Measurements from ENCODE around the gene DCC. TPM values are rescaled to one million over a fixed set of nuclear protein-coding genes. Genes with fewer than 3 reads are reported as not detected.

The DCC gene
- total and polyA plus RNA-seq, 9 of the 15 experiments (the other 6 are each of a cell fraction or from before 2014, with no cell fraction given) = not detected

- WGBS (ENCODE audit: insufficient coverage, low coverage, missing lambda C conversion rate) = 0% methylated on average over 1 of the region's 1 CpG
- DNase-seq (ENCODE audit: extremely low read depth in 1 of 4, low spot score in 3 of 4) = no peak
- no peaks in the 10 kb centered on the region for H3K9me1 ChIP-seq (ENCODE audit: control insufficient read depth, insufficient read depth, low read length)
- H3K4me3 ChIP-seq = no peak overlapping the region
- no peak for TF ChIP-seq HNRNPL (IDR thresholded peaks at IDR 0.05; ENCODE audit: low read depth, low read length)
- no peak for TF ChIP-seq ZNF280B (CRISPR knock-in tag; IDR thresholded peaks at IDR 0.05)
- TF ChIP-seq ZBTB2 (IDR thresholded peaks at IDR 0.05) = no peak
- no peak for TF ChIP-seq MBD1 (CRISPR knock-in tag; IDR thresholded peaks at IDR 0.05)
- no peak for TF ChIP-seq DMBX1 (CRISPR knock-in tag; IDR thresholded peaks at IDR 0.05; ENCODE audit: borderline replicate concordance)
- TF ChIP-seq EHMT2 (IDR thresholded peaks at IDR 0.05) = no peak
- no peak for TF ChIP-seq BACH1 (tag; IDR thresholded peaks at IDR 0.05)
- TF ChIP-seq RB1 (IDR thresholded peaks at IDR 0.05; ENCODE audit: low read depth) = no peak
- TF ChIP-seq SREBF1 (IDR thresholded peaks at IDR 0.05; ENCODE audit: borderline replicate concordance, low read depth, low read length) = no peak
- no peak for TF ChIP-seq ZNF12 (CRISPR knock-in tag; IDR thresholded peaks at IDR 0.05)
- no peak for TF ChIP-seq NBN (IDR thresholded peaks at IDR 0.05; ENCODE audit: low read depth)
- no peak for TF ChIP-seq CBFA2T2 (conservative IDR thresholded peaks at IDR 0.05)
- TF ChIP-seq, protein P1, sequence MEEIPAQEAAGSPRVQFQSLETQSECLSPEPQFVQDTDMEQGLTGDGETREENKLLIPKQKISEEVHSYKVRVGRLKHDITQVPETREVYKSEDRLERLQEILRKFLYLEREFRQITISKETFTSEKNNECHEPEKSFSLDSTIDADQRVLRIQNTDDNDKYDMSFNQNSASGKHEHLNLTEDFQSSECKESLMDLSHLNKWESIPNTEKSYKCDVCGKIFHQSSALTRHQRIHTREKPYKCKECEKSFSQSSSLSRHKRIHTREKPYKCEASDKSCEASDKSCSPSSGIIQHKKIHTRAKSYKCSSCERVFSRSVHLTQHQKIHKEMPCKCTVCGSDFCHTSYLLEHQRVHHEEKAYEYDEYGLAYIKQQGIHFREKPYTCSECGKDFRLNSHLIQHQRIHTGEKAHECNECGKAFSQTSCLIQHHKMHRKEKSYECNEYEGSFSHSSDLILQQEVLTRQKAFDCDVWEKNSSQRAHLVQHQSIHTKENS (CRISPR knock-in tag; IDR thresholded peaks at IDR 0.05) = no peak
- ATAC-seq = no peak
- no peak overlapping the region for H3K4me2 ChIP-seq (ENCODE audit: insufficient read depth, low read length)
- H3K27ac ChIP-seq (ENCODE audit: extremely low read depth, low read depth, low read length) = no peak overlapping the region
- H3K9ac ChIP-seq (ENCODE audit: insufficient read depth in 1 of 2, low read depth in 2 of 2, low read length in 2 of 2) = no peak overlapping the region
- H2AFZ ChIP-seq (ENCODE audit: low read depth, low read length) = no peak overlapping the region
- ChIA-PET CTCF (ENCODE audit: low intra/inter-chr PET ratio) (no interaction called here), POLR2A (no interaction called here)
- no peaks in the 10 kb centered on the region for H3K79me2 ChIP-seq (ENCODE audit: control insufficient read depth, insufficient read depth, low read length)
- in situ Hi-C loops (cut with MboI) (no loop called here), intact Hi-C loops (cut with micrococcal nuclease) (no loop called here)
- H4K20me1 ChIP-seq (replicated peaks; ENCODE audit: control insufficient read depth, insufficient read depth, low read length) = no peaks in the 10 kb centered on the region
- no peaks in the 10 kb centered on the region for H3K36me3 ChIP-seq (ENCODE audit: control insufficient read depth, insufficient read depth, low read length)
- no TSS peak for BruUV-seq (replicated peaks)
- no peaks in the 10 kb centered on the region for H3K9me3 ChIP-seq (replicated peaks; ENCODE audit: control insufficient read depth, insufficient read depth, low read depth, low read length)
- no peaks in the 10 kb centered on the region for H3K4me1 ChIP-seq (replicated peaks in 1 of 2; ENCODE audit: control insufficient read depth in 2 of 2, insufficient read depth in 2 of 2, low read length in 2 of 2)
- FAIRE-seq = no peak
- H3K27me3 ChIP-seq (ENCODE audit: control insufficient read depth in 2 of 2, insufficient read depth in 2 of 2, low read length in 2 of 2) = no peaks in the 10 kb centered on the region
Observed at GRCh38 chr18:52451851-52452250, 111.9 kb downstream of the DCC start.

All from K562 (cell line).